K562 (cell line): Measurements from ENCODE around the gene MED15. TPM values are rescaled to one million over a fixed set of nuclear protein-coding genes. Genes with fewer than 3 reads are reported as not detected.

Experiments used
- EP400 ChIP-seq: fragments of 450-650 bp; IDR thresholded peaks from 2 replicates; pipeline ENCODE4 v1.6.1; 2017; ENCODE audit warnings: antibody characterized with exemption, mild to moderate bottlenecking, moderate library complexity
- FOXM1 ChIP-seq, 2 experiments: fragments of 450-650 bp in 1 of 2; sonication (generic) in 1 of 2; formaldehyde crosslinking in 1 of 2; IDR thresholded peaks; 2 replicates each; pipeline versions ENCODE4 v1.6.1 to v1.9.0; 2017 to 2022; ENCODE audit warnings: low read depth in 2 of 2, mild to moderate bottlenecking in 2 of 2, missing genetic modification reagents in 1 of 2, moderate library complexity in 1 of 2
- MCM2 ChIP-seq: fragments of 450-650 bp; IDR thresholded peaks from 2 replicates; pipeline ENCODE4 v1.6.1; 2017; ENCODE audit warnings: low read depth, mild to moderate bottlenecking
- MYNN ChIP-seq, 2 experiments: sonication (generic); formaldehyde crosslinking in 1 of 2; IDR thresholded peaks; 2 replicates each; pipeline versions ENCODE4 v1.5.0 to v1.6.1; 2016 to 2020; ENCODE audit warnings: antibody characterized with exemption in 1 of 2, missing genetic modification reagents in 1 of 2
- NR2F6 ChIP-seq: fragments of 450-650 bp; formaldehyde crosslinking; IDR thresholded peaks from 2 replicates; pipeline ENCODE4 v1.4.0; 2020; ENCODE audit warnings: mild to moderate bottlenecking
- POLR2B ChIP-seq: fragments of 450-650 bp; IDR thresholded peaks from 2 replicates; pipeline ENCODE4 v1.6.1; 2018; ENCODE audit warnings: low read depth; ENCODE audit not compliant: partially characterized antibody
- TAL1 ChIP-seq: fragments of 450-650 bp; IDR thresholded peaks from 2 replicates; pipeline ENCODE4 v1.6.1; 2016; ENCODE audit warnings: mild to moderate bottlenecking
- TEAD4 ChIP-seq, 2 experiments: sonication (generic) in 1 of 2; formaldehyde crosslinking in 1 of 2; IDR thresholded peaks; 2 replicates each; pipeline versions ENCODE4 v1.6.1 to v1.8.0; 2012 to 2022; ENCODE audit warnings: borderline replicate concordance in 1 of 2, inconsistent platforms in 1 of 2, low read length in 1 of 2, mild to moderate bottlenecking in 1 of 2, missing genetic modification reagents in 1 of 2
- ZBTB17 ChIP-seq: fragments of 450-650 bp; formaldehyde crosslinking; IDR thresholded peaks from 2 replicates; pipeline ENCODE4 v1.4.0; 2020; ENCODE audit warnings: mild to moderate bottlenecking
- ZNF449 ChIP-seq: fragments of 250-450 bp; sonication (Bioruptor Pico); IDR thresholded peaks from 2 replicates; pipeline ENCODE4 v1.8.0; 2022; ENCODE audit warnings: moderate library complexity, mild to moderate bottlenecking, inconsistent platforms
- ZNF644 ChIP-seq: fragments of 200-800 bp; sonication (Bioruptor generic); IDR thresholded peaks from 2 replicates; pipeline ENCODE4 v1.6.1; 2016; ENCODE audit warnings: low read depth, missing genetic modification characterization, missing compliant biosample characterization
- polyA plus RNA-seq, 8 experiments: library from polyadenylated mRNA; depleted of rRNA in 4 of 8; stranded (reverse) in 5 of 8; unstranded in 3 of 8; fragments of >200 nt; fragmentation: Nextera tagmentation in 2 of 8; fragmentation: Illumina TruSeq in 1 of 8; extraction: Ambion mirVana in 2 of 8; extraction: Trizol in 1 of 8; gene quantifications; 2 replicates each; pipeline versions ENCODE4 v1.2.1 to v1.2.3, GENCODE V29; 2011 to 2014; ENCODE audit warnings: inconsistent platforms in 1 of 8, missing spikeins in 1 of 8
- total RNA-seq, 7 experiments: library from RNA; depleted of rRNA in 6 of 7; stranded (reverse); fragments of >200 nt in 6 of 7; fragmentation: Illumina TruSeq in 2 of 7; extraction: Trizol in 2 of 7; gene quantifications; 2 replicates each; pipeline versions ENCODE4 v1.2.1 to v1.2.3, GENCODE V29; 2011 to 2021; ENCODE audit warnings: low replicate concordance in 1 of 7
- TF ChIP-seq, protein P1 (sequence below): sonication (generic); formaldehyde crosslinking; IDR thresholded peaks from 2 replicates; pipeline ENCODE4 v1.9.0; 2022; ENCODE audit warnings: mild to moderate bottlenecking, missing genetic modification reagents
- TF ChIP-seq, protein P2 (sequence below): IDR thresholded peaks from 2 replicates; pipeline ENCODE4 v1.6.1; 2012; ENCODE audit warnings: low read depth, low read length, improper control_type of control experiment, borderline replicate concordance
- TF ChIP-seq, protein P3 (sequence below), 2 experiments: fragments of 450-650 bp; IDR thresholded peaks; 2 replicates each; pipeline ENCODE4 v1.6.1; 2016; ENCODE audit warnings: mild to moderate bottlenecking in 2 of 2, borderline replicate concordance in 1 of 2, low read depth in 1 of 2, moderate library complexity in 1 of 2

MED15 gene
- total and polyA plus RNA-seq, 9 of the 15 experiments (the other 6 are each of a cell fraction or from before 2014, with no cell fraction given): 4.0 to 271 (median 60.1) TPM

GRCh38 chr22:20584029-20584871, 76.8 kb downstream of the MED15 start (continued):
- TF ChIP-seq, protein P1, sequence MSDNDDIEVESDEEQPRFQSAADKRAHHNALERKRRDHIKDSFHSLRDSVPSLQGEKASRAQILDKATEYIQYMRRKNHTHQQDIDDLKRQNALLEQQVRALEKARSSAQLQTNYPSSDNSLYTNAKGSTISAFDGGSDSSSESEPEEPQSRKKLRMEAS: peak; percentile 52
- no peak for TF ChIP-seq ZNF449
- TF ChIP-seq ZNF644 (tag): no peak
- TF ChIP-seq FOXM1 (IDR thresholded peaks at IDR 0.05; ENCODE audit: low read depth): no peak
- TF ChIP-seq FOXM1 (CRISPR knock-in tag; IDR thresholded peaks at IDR 0.05; ENCODE audit: low read depth): 0 out of 2 replicates have a peak, but pooled peaks have one; percentile 35
- 0 out of 2 replicates have a peak, but pooled peaks have one; percentile 25 for TF ChIP-seq MYNN (IDR thresholded peaks at IDR 0.05)
- TF ChIP-seq MYNN (CRISPR knock-in tag; IDR thresholded peaks at IDR 0.05): no peak
- TF ChIP-seq ZBTB17 (CRISPR knock-in tag): no peak
- TF ChIP-seq EP400: no peak
- TF ChIP-seq, protein P2, sequence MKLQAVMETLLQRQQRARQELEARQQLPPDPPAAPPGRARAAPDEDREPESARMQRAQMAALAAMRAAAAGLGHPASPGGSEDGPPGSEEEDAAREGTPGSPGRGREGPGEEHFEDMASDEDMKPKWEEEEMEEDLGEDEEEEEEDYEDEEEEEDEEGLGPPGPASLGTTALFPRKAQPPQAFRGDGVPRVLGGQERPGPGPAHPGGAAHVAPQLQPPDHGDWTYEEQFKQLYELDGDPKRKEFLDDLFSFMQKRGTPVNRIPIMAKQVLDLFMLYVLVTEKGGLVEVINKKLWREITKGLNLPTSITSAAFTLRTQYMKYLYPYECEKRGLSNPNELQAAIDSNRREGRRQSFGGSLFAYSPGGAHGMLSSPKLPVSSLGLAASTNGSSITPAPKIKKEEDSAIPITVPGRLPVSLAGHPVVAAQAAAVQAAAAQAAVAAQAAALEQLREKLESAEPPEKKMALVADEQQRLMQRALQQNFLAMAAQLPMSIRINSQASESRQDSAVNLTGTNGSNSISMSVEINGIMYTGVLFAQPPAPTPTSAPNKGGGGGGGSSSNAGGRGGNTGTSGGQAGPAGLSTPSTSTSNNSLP: no peak
- no peak for TF ChIP-seq TEAD4 (IDR thresholded peaks at IDR 0.05; ENCODE audit: low read length)
- TF ChIP-seq TEAD4 (CRISPR knock-in tag; IDR thresholded peaks at IDR 0.05; ENCODE audit: borderline replicate concordance): 0 out of 2 replicates have a peak, but pooled peaks have one; percentile 8
- peak; percentile 8 for TF ChIP-seq POLR2B
- no peak for TF ChIP-seq NR2F6 (CRISPR knock-in tag)
- TF ChIP-seq, protein P3, sequence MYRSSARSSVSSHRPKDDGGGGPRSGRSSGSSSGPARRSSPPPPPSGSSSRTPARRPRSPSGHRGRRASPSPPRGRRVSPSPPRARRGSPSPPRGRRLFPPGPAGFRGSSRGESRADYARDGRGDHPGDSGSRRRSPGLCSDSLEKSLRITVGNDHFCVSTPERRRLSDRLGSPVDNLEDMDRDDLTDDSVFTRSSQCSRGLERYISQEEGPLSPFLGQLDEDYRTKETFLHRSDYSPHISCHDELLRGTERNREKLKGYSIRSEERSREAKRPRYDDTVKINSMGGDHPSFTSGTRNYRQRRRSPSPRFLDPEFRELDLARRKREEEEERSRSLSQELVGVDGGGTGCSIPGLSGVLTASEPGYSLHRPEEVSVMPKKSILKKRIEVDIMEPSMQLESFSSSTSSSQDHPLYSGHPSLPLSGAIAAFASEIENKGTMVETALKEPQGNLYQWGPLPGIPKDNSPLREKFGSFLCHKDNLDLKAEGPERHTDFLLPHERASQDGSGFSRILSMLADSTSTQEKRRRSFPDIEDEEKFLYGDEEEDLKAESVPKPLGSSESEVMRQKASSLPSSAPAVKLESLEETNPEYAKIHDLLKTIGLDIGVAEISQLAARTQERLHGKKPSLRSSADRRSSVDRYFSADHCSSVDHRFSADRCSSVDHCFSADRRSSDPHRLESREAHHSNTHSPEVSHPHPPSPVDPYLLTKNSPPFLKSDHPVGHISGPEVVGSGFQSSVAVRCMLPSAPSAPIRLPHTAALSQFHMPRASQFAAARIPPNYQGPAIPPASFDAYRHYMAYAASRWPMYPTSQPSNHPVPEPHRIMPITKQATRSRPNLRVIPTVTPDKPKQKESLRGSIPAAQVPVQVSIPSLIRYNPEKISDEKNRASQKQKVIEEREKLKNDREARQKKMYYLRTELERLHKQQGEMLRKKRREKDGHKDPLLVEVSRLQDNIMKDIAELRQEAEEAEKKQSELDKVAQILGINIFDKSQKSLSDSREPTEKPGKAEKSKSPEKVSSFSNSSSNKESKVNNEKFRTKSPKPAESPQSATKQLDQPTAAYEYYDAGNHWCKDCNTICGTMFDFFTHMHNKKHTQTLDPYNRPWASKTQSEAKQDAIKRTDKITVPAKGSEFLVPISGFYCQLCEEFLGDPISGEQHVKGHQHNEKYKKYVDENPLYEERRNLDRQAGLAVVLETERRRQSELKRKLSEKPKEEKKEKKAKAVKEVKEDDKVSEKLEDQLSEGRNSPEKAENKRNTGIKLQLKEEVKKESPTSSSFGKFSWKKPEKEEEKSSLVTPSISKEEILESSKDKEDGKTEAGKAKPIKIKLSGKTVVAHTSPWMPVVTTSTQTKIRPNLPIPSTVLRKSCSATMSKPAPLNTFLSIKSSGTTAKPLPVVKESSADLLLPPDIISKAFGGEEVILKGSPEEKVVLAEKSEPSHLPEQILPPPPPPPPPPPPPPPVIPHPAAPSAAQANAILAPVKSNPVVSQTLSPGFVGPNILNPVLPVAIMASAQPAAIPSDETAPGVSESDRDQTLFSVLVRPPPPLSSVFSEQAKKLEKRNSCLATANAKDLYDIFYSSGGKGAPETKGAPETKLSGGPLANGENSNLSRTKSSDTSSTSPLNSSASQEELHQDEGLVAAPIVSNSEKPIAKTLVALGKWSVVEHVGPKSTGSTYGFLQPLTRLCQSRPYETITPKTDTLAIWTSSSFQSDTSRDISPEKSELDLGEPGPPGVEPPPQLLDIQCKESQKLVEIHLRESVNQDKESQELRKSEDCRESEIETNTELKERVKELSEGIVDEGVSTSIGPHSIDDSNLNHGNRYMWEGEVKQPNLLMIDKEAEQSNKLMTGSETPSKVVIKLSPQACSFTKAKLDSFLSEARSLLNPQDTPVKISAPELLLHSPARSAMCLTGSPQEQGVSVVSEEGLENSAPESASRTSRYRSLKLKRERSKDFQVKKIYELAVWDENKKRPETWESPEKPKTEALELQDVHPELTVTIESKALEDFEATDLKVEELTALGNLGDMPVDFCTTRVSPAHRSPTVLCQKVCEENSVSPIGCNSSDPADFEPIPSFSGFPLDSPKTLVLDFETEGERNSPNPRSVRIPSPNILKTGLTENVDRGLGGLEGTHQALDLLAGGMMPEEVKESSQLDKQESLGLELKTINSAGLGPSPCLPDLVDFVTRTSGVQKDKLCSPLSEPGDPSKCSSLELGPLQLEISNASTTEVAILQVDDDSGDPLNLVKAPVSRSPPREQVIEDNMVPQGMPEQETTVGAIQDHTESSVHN (IDR thresholded peaks at IDR 0.05; ENCODE audit: borderline replicate concordance in 1 of 2, low read depth in 1 of 2): no peak
- TF ChIP-seq MCM2: no peak
- no peak for TF ChIP-seq TAL1
